ENCODE measurements around the gene VIPR1. TPM values are rescaled to one million over a fixed set of nuclear protein-coding genes. Genes with fewer than 3 reads are reported as not detected.

Gene VIPR1
- total RNA-seq, 1 donor from 2014 or later, result 6.1 TPM

GRCh38 chr3:42541079-42541478 lies 38.6 kb downstream of the VIPR1 start:
- no peak overlapping the region for H3K4me3 Mint-ChIP-seq (ENCODE audit: unreplicated experiment)
- no peak overlapping the region for H3K27ac Mint-ChIP-seq (ENCODE audit: unreplicated experiment)
- TF ChIP-seq, protein P1, sequence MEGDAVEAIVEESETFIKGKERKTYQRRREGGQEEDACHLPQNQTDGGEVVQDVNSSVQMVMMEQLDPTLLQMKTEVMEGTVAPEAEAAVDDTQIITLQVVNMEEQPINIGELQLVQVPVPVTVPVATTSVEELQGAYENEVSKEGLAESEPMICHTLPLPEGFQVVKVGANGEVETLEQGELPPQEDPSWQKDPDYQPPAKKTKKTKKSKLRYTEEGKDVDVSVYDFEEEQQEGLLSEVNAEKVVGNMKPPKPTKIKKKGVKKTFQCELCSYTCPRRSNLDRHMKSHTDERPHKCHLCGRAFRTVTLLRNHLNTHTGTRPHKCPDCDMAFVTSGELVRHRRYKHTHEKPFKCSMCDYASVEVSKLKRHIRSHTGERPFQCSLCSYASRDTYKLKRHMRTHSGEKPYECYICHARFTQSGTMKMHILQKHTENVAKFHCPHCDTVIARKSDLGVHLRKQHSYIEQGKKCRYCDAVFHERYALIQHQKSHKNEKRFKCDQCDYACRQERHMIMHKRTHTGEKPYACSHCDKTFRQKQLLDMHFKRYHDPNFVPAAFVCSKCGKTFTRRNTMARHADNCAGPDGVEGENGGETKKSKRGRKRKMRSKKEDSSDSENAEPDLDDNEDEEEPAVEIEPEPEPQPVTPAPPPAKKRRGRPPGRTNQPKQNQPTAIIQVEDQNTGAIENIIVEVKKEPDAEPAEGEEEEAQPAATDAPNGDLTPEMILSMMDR (IDR thresholded peaks at IDR 0.05), result no peak
- H3K4me1 Mint-ChIP-seq (ENCODE audit: low read depth), result peaks cover 23% of the 10 kb centered on the region
- H3K36me3 Mint-ChIP-seq (ENCODE audit: low read depth), result no peaks in the 10 kb centered on the region
- H3K27me3 Mint-ChIP-seq (ENCODE audit: low read depth), result peaks cover 2% of the 10 kb centered on the region
- no peak for DNase-seq (ENCODE audit: low spot score)
- no peaks in the 10 kb centered on the region for H3K9me3 Mint-ChIP-seq (ENCODE audit: low read depth)

DNA sequence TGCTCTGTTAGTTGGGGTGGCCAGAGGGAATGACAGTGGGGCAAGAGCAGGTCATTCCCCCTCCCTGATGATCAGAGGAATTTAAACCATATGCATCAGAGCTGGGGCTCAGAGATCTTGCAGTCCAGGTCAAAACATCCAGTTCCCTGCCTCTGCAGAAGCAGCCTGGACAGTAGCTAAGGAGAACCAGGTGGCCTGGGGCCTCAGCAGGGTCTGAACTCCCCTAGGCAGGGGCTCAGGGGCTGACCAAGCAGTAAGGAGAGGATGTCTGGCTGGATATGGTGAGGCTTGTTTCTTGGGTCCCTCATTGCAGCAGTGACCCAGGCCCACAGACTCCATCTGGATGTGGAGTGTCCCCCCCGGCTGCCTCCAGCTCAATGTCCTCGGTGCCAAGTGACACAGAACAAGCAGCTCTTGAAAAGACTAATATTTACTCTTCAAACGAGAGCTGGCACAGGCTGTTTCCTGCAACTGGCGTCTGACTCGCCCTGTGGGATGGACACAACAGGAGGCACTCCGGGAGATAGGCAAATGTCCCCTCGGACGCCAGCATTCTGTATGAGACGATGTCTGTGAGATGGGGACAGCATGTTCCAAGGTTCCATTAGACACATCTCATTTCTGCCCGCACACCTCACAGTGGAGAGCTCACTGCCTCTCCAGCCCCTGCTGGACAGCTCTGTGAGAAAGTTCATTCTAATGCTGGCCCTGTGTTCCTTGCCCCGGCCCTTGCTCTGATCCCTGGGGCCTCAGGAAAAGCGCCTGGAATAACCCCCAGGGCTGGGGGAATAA lies 42.2 kb downstream of the VIPR1 start:
- Mint-ChIP-seq H3K9me3 (ENCODE audit: low read depth) (no peaks in the 10 kb centered on the region), H3K36me3 (ENCODE audit: low read depth) (peaks cover 3% of the 10 kb centered on the region), H3K4me1 (ENCODE audit: low read depth) (peaks cover 39% of the 10 kb centered on the region), H3K4me3 (ENCODE audit: unreplicated experiment) (no peak overlapping the region), H3K27ac (ENCODE audit: unreplicated experiment) (peak overlapping the region; percentile 59), H3K27me3 (ENCODE audit: low read depth) (no peaks in the 10 kb centered on the region)
- DNase-seq (ENCODE audit: low spot score), result no peak
- TF ChIP-seq, protein P1 (IDR thresholded peaks at IDR 0.05), result peak; percentile 60

DNA sequence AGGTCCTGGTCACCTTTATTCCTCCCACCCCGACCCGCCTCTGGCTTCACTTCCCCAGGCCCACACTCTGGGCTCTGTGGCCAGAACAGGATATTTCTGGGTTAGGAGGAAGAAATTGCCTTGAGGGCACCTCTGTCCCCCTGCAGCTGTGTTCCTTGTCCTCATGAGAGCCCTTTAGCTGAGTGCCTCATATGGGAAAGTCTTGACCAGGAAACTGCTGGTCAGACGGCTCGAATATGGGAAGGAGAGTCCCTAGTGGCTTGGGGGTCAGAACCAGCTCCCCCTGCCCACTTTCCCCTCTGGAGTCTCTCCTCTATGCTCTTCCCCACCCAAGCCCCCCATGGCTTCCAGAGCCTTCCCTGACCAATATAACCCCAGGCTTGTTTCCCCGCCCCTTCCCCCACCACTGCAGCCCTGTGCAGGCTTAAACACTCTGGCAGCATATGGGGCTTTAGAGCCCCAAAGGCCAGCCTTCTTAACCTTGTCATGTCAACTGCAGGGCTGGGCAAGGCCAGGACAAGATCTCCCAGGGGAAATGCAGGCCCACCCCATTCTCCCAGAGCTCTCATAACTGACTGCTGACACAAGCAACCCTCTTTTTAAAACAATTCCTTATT lies 42.9 kb downstream of the VIPR1 start:
- H3K27ac Mint-ChIP-seq (ENCODE audit: unreplicated experiment), result peak overlapping the region; percentile 59
- H3K27me3 Mint-ChIP-seq (ENCODE audit: low read depth), result no peaks in the 10 kb centered on the region
- H3K4me3 Mint-ChIP-seq (ENCODE audit: unreplicated experiment), result no peak overlapping the region
- H3K36me3 Mint-ChIP-seq (ENCODE audit: low read depth), result peaks cover 3% of the 10 kb centered on the region
- TF ChIP-seq, protein P1 (IDR thresholded peaks at IDR 0.05), result no peak
- peaks cover 39% of the 10 kb centered on the region for H3K4me1 Mint-ChIP-seq (ENCODE audit: low read depth)
- H3K9me3 Mint-ChIP-seq (ENCODE audit: low read depth), result no peaks in the 10 kb centered on the region
- DNase-seq (ENCODE audit: low spot score), result no peak

DNA sequence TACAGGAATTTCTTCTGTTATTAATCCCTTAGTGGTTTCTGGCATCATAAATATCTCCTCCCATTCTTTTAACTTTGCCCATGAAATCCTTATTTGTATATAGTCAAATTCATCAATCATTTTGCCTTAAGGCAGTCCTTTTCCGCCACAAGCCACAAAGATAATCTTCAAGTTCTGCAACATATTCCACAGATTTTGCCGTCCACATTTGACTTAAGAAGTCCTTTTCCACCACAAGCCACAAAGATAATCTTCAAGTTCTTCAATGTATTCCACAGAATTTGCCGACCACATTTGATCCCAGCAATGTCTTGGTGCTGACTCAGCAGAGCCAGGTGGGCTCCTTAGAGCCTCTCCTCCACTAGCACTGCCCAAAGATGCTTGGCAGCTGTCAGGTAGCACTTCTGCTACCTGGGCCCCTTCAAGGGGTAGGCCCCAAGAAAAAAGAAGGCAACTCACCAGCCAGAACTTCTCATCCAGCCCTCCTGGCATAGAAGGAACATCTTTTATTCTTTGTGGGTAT lies 44.3 kb downstream of the VIPR1 start:
- Mint-ChIP-seq H3K36me3 (ENCODE audit: low read depth) (peaks cover 7% of the 10 kb centered on the region), H3K27ac (ENCODE audit: unreplicated experiment) (no peak overlapping the region), H3K4me3 (ENCODE audit: unreplicated experiment) (no peak overlapping the region), H3K27me3 (ENCODE audit: low read depth) (no peaks in the 10 kb centered on the region), H3K9me3 (ENCODE audit: low read depth) (no peaks in the 10 kb centered on the region), H3K4me1 (ENCODE audit: low read depth) (peaks cover 39% of the 10 kb centered on the region)
- TF ChIP-seq, protein P1 (IDR thresholded peaks at IDR 0.05), result no peak
- DNase-seq (ENCODE audit: low spot score), result no peak

- DNase-seq (ENCODE audit: low spot score), result no peak
- H3K9me3 Mint-ChIP-seq (ENCODE audit: low read depth), result no peaks in the 10 kb centered on the region
- TF ChIP-seq, protein P1 (IDR thresholded peaks at IDR 0.05), result peak; percentile 96
- H3K4me1 Mint-ChIP-seq (ENCODE audit: low read depth), result peaks cover 39% of the 10 kb centered on the region
- H3K4me3 Mint-ChIP-seq (ENCODE audit: unreplicated experiment), result no peak overlapping the region
- no peak overlapping the region for H3K27ac Mint-ChIP-seq (ENCODE audit: unreplicated experiment)
- no peaks in the 10 kb centered on the region for H3K27me3 Mint-ChIP-seq (ENCODE audit: low read depth)
- peaks cover 7% of the 10 kb centered on the region for H3K36me3 Mint-ChIP-seq (ENCODE audit: low read depth)
Observed at GRCh38 chr3:42547401-42547945, 45.0 kb downstream of the VIPR1 start.

All from chondrocyte (in vitro differentiated cells).